H9 (cell line): ENCODE measurements around the gene CCNQ. TPM values are rescaled to one million over a fixed set of nuclear protein-coding genes. Genes with fewer than 3 reads are reported as not detected.

Experiments
- DNase-seq: peaks from one replicate; pipeline ENCODE4 v3.0.0-alpha.2; 2017
- H2AFZ ChIP-seq: one replicate; pipeline ENCODE4 v1.6.1; 2013; ENCODE audit warnings: mild to moderate bottlenecking, low read length, control low read depth, moderate library complexity
- H2AK5ac ChIP-seq: 2 replicates; pipeline ENCODE4 v1.6.1; 2013; ENCODE audit warnings: low read length, control low read depth, mixed read lengths; ENCODE audit not compliant: insufficient read length
- H2BK120ac ChIP-seq: one replicate; pipeline ENCODE4 v1.6.1; 2013; ENCODE audit warnings: low read depth, mild to moderate bottlenecking, low read length, control low read depth, inconsistent platforms; ENCODE audit not compliant: poor library complexity, severe bottlenecking
- H2BK12ac ChIP-seq: 2 replicates; pipeline ENCODE4 v1.6.1; 2013; ENCODE audit warnings: low read length, control low read depth, mixed read lengths, low read depth; ENCODE audit not compliant: insufficient read length
- H2BK15ac ChIP-seq: 2 replicates; pipeline ENCODE4 v1.6.1; 2013; ENCODE audit warnings: low read depth, low read length, control low read depth
- H2BK20ac ChIP-seq: one replicate; pipeline ENCODE4 v1.6.1; 2013; ENCODE audit warnings: low read depth, mild to moderate bottlenecking, low read length, control low read depth, inconsistent platforms; ENCODE audit not compliant: poor library complexity, severe bottlenecking
- H2BK5ac ChIP-seq: 2 replicates; pipeline ENCODE4 v1.6.1; 2013; ENCODE audit warnings: low read length, control low read depth, mixed read lengths; ENCODE audit not compliant: insufficient read length
- H3K14ac ChIP-seq: 2 replicates; pipeline ENCODE4 v1.6.1; 2013; ENCODE audit warnings: low read length, control low read depth; ENCODE audit not compliant: insufficient read depth
- H3K18ac ChIP-seq: 2 replicates; pipeline ENCODE4 v1.6.1; 2013; ENCODE audit warnings: low read depth, mild to moderate bottlenecking, mixed read lengths, low read length, control low read depth; ENCODE audit not compliant: insufficient read length
- H3K23ac ChIP-seq: 2 replicates; pipeline ENCODE4 v1.6.1; 2013; ENCODE audit warnings: low read length, control low read depth, mixed read lengths, low read depth; ENCODE audit not compliant: insufficient read length
- H3K23me2 ChIP-seq: 2 replicates; pipeline ENCODE4 v1.6.1; 2013; ENCODE audit warnings: low read depth, mild to moderate bottlenecking, mixed read lengths, low read length, control low read depth; ENCODE audit not compliant: insufficient read length, poor library complexity, severe bottlenecking
- H3K27ac ChIP-seq: 2 replicates; pipeline ENCODE4 v1.5.1; 2013; ENCODE audit warnings: low read length, control low read depth, mixed read lengths, low read depth; ENCODE audit not compliant: insufficient read length
- H3K27me3 ChIP-seq: 2 replicates; pipeline ENCODE4 v1.6.1; 2013; ENCODE audit warnings: low read length, control low read depth, inconsistent platforms; ENCODE audit not compliant: insufficient read depth
- H3K4ac ChIP-seq: 2 replicates; pipeline ENCODE4 v1.6.1; 2013; ENCODE audit warnings: low read depth, mild to moderate bottlenecking, control low read depth, inconsistent platforms, low read length, moderate library complexity
- H3K4me1 ChIP-seq: 2 replicates; pipeline ENCODE4 v1.6.1; 2013; ENCODE audit warnings: low read length, control low read depth, inconsistent platforms; ENCODE audit not compliant: insufficient read depth
- H3K4me2 ChIP-seq: 2 replicates; pipeline ENCODE4 v1.6.1; 2013; ENCODE audit warnings: low read length, control low read depth, mixed read lengths; ENCODE audit not compliant: insufficient read length, insufficient read depth
- H3K56ac ChIP-seq: 2 replicates; pipeline ENCODE4 v1.6.1; 2013; ENCODE audit warnings: low read depth, mild to moderate bottlenecking, mixed read lengths, low read length, control low read depth; ENCODE audit not compliant: insufficient read length
- H3K79me1 ChIP-seq: 2 replicates; pipeline ENCODE4 v1.6.1; 2013; ENCODE audit warnings: low read depth, mild to moderate bottlenecking, moderate library complexity, low read length, control low read depth, inconsistent platforms; ENCODE audit not compliant: insufficient read depth, poor library complexity, severe bottlenecking
- H3K79me2 ChIP-seq: 2 replicates; pipeline ENCODE4 v1.6.1; 2013; ENCODE audit warnings: low read length, control low read depth, inconsistent platforms; ENCODE audit not compliant: insufficient read depth
- H3K9ac ChIP-seq: 2 replicates; pipeline ENCODE4 v1.6.1; 2013; ENCODE audit warnings: low read length, control low read depth, mixed read lengths; ENCODE audit not compliant: insufficient read length; ENCODE audit errors: extremely low read depth
- H3K9me3 ChIP-seq: one replicate; pipeline ENCODE4 v1.6.1; 2013; ENCODE audit warnings: low read depth, low read length, inconsistent platforms; ENCODE audit not compliant: control insufficient read depth
- H3T11ph ChIP-seq: one replicate; pipeline ENCODE4 v1.6.1; 2013; ENCODE audit warnings: mild to moderate bottlenecking, low read length, control low read depth, inconsistent platforms
- H4K20me1 ChIP-seq: one replicate; pipeline ENCODE4 v1.6.1; 2013; ENCODE audit not compliant: control insufficient read depth, insufficient read length, insufficient read depth
- H4K5ac ChIP-seq: 2 replicates; pipeline ENCODE4 v1.6.1; 2013; ENCODE audit warnings: low read depth, mild to moderate bottlenecking, mixed read lengths, low read length, control low read depth; ENCODE audit not compliant: insufficient read length
- H4K8ac ChIP-seq: replicated peaks from 2 replicates; pipeline ENCODE4 v1.6.1; 2013; ENCODE audit warnings: low read length, control low read depth, mixed read lengths, low read depth; ENCODE audit not compliant: insufficient read length
- H4K91ac ChIP-seq: 2 replicates; pipeline ENCODE4 v1.6.1; 2013; ENCODE audit warnings: low read depth, mild to moderate bottlenecking, moderate library complexity, mixed read lengths, low read length, control low read depth; ENCODE audit not compliant: insufficient read length
- H3K27ac Mint-ChIP-seq, 3 experiments: 2 replicates in 2 of 3; 3 replicates in 1 of 3; pipeline ENCODE4 v1.8.0; 2020 to 2021; ENCODE audit warnings: mixed read lengths in 3 of 3, mild to moderate bottlenecking in 1 of 3, moderate library complexity in 1 of 3
- H3K27me3 Mint-ChIP-seq: 2 replicates; pipeline ENCODE4 v1.8.0; 2021; ENCODE audit warnings: low read depth, mild to moderate bottlenecking, moderate library complexity, mixed read lengths
- H3K36me3 Mint-ChIP-seq, 3 experiments: 2 replicates in 2 of 3; 3 replicates in 1 of 3; pipeline ENCODE4 v1.8.0; 2020 to 2021; ENCODE audit warnings: low read depth in 3 of 3, mixed read lengths in 3 of 3; ENCODE audit not compliant: insufficient read depth in 1 of 3
- H3K4me1 Mint-ChIP-seq, 2 experiments: 2 replicates each; pipeline ENCODE4 v1.8.0; 2020; ENCODE audit warnings: mixed read lengths in 2 of 2
- H3K4me3 Mint-ChIP-seq, 2 experiments: 2 replicates in 1 of 2; 3 replicates in 1 of 2; pipeline ENCODE4 v1.8.0; 2020 to 2021; ENCODE audit warnings: mild to moderate bottlenecking in 2 of 2, mixed read lengths in 2 of 2, moderate library complexity in 1 of 2
- H3K9me3 Mint-ChIP-seq, 2 experiments: 2 replicates in 1 of 2; 3 replicates in 1 of 2; pipeline ENCODE4 v1.8.0; 2020; ENCODE audit warnings: mild to moderate bottlenecking in 2 of 2, mixed read lengths in 2 of 2, moderate library complexity in 1 of 2
- CTCF ChIP-seq: fragments of 200-600 bp; sonication (generic); conservative IDR thresholded peaks from 3 replicates; pipeline ENCODE4 v1.8.0; 2021; ENCODE audit warnings: antibody characterized with exemption, mild to moderate bottlenecking
- WGBS: extraction: QIAGEN DNeasy Blood & Tissue Kit; methylation state at CpG from one replicate; pipeline ENCODE4 v1.1.7; 2013; ENCODE audit warnings: missing lambda C conversion rate, low lambda C conversion rate, mixed read lengths; ENCODE audit not compliant: insufficient read length; ENCODE audit errors: extremely low coverage; 5-methylcytosine and 5-hydroxymethylcytosine counted together
- total RNA-seq: library from RNA; stranded (reverse); gene quantifications from 2 replicates; pipeline ENCODE4 v1.2.1, GENCODE V29; 2021

CCNQ gene
- total RNA-seq, 1 experiment from 2014 or later, result 18.4 TPM

DNA sequence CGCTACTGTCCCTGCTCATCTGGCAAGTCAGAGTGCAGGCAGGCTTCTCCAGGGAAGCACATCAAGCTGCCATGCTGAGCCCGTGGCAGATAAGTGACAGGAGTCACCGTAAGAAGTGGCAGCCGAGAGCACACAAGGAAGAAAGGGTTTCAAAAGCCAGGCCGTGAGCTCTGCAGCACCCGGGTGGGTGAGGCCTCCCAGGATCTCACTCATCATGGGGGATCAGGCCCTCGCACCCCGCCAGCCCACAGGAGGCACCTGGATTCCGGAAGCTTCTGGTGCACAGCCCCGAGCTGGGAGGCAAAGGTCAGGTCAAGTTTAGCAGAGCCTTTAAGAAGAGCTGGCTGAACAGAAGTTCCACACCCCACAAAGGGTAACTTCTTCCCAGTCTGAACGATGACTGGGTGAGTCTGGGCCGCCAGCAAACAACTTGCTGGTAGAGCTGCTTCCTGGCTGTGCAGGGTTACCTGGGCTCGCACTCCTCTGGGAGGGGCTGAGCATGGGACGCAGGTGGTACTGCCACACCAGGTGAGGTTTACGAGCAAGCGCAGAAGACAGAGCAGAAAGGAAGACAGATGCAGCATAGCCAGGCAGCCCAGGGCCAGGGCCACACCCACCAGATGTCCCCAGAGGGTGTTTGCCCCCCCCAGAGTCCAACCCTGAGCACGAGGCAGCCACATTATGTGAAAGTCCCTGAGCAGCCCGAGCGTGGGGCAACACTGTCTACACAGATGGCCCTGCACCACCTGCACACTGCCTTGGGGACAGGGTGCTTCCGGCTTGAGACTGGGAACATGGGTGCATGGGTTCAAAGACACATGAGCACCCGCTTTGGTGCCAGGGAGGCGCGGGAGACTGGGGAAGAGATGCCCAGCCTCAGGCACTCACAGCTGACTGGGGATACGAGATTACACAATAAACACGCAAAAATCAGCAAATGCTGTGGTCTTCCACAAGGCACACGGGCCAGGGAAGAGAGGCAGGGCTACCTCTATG is 7.7 kb downstream of the CCNQ start:
- no peaks in the 10 kb centered on the region for H3K79me2 ChIP-seq
- H3K4me1 ChIP-seq, result no peaks in the 10 kb centered on the region
- H2AFZ ChIP-seq, result no peak overlapping the region
- no peak for DNase-seq
- no peak for TF ChIP-seq CTCF
- no peak overlapping the region for H2BK15ac ChIP-seq
- H3K23ac ChIP-seq, result no peak overlapping the region
- H2AK5ac ChIP-seq, result no peak overlapping the region
- no peak overlapping the region for H3K9ac ChIP-seq
- H2BK120ac ChIP-seq, result no peak overlapping the region
- H3K27ac ChIP-seq, result no peak overlapping the region
- Mint-ChIP-seq H3K27ac (no peak overlapping the region; a peak in 1 of 7 replicates), H3K4me3 (no peak overlapping the region), H3K4me1 (no peaks in the 10 kb centered on the region), H3K36me3 (peaks cover 30 to 55% (median 54%) of the 10 kb centered on the region in 3 experiments), H3K9me3 (peaks cover 74 to 75% of the 10 kb centered on the region in 2 experiments), H3K27me3 (peaks cover 1% of the 10 kb centered on the region)
- H3T11ph ChIP-seq, result no peak overlapping the region
- H2BK12ac ChIP-seq, result no peak overlapping the region
- no peak overlapping the region for H3K18ac ChIP-seq
- H3K4me2 ChIP-seq, result no peak overlapping the region
- no peak overlapping the region; the same call in 1 of the 2 replicates for H3K14ac ChIP-seq
- H3K23me2 ChIP-seq, result no peaks in the 10 kb centered on the region
- no peak overlapping the region for H4K91ac ChIP-seq
- H3K79me1 ChIP-seq, result no peaks in the 10 kb centered on the region
- H4K5ac ChIP-seq, result no peak overlapping the region
- no peak overlapping the region for H3K56ac ChIP-seq
- no CpG with 5 or more reads among the region's 26 CpGs for WGBS
- H2BK20ac ChIP-seq, result no peak overlapping the region
- no peaks in the 10 kb centered on the region for H3K27me3 ChIP-seq
- no peak overlapping the region for H2BK5ac ChIP-seq
- H3K4ac ChIP-seq, result no peak overlapping the region
- H4K8ac ChIP-seq, result no peak overlapping the region
- H4K20me1 ChIP-seq, result no peaks in the 10 kb centered on the region
- H3K9me3 ChIP-seq, result peaks cover 42% of the 10 kb centered on the region
